B cell (primary cell): Measurements from ENCODE around the gene TCF25. TPM values are rescaled to one million over a fixed set of nuclear protein-coding genes. Genes with fewer than 3 reads are reported as not detected.
"Not testable (repeated sequence)": the region's sequence is repeated elsewhere in the genome, so short reads cannot be mapped to it uniquely, and the experiment has no call there.

Experiments used
- ATAC-seq: fragments of 200-7000 bp; cut with Tn5 transposase; one replicate; pipeline ENCODE4 v1.10.0; 2021; ENCODE audit warnings: low read depth, mild to moderate bottlenecking, moderate number of reproducible peaks, moderate library complexity
- CTCF ChIA-PET: fragments of 350-600 bp; sonication (Branson Sonifier 250); formaldehyde crosslinking; loops from one replicate; lab custom pipeline; 2021; ENCODE audit warnings: antibody characterized with exemption, inconsistent platforms; lab: Charles Lee
- POLR2A ChIA-PET: fragments of 350-600 bp; sonication (Branson Sonifier 250); formaldehyde crosslinking; loops from one replicate; lab custom pipeline; 2021; ENCODE audit warnings: antibody characterized with exemption; lab: Charles Lee
- DNase-seq: peaks from one replicate; pipeline ENCODE4 v3.0.0; 2013
- H2AFZ ChIP-seq: 2 replicates; pipeline ENCODE4 v1.6.1; 2012; ENCODE audit warnings: mild to moderate bottlenecking, low read depth, low read length; ENCODE audit not compliant: insufficient read depth, poor library complexity, severe bottlenecking
- H3K27ac ChIP-seq, 2 donors: 1 replicate in 1 of 2; 2 replicates in 1 of 2; pipeline ENCODE4 v1.5.1; 2012 to 2013; ENCODE audit warnings: low read length in 2 of 2, mild to moderate bottlenecking in 2 of 2, moderate library complexity in 1 of 2
- H3K27me3 ChIP-seq, 4 experiments: fragments of 200-600 bp in 1 of 4; sonication (generic) in 1 of 4; replicated peaks in 1 of 4; 1 replicate in 2 of 4; 2 replicates in 2 of 4; pipeline versions ENCODE4 v1.6.1 to v1.7.0; 2013 to 2016; ENCODE audit warnings: low read length in 3 of 4, mild to moderate bottlenecking in 2 of 4, mixed read lengths in 1 of 4, moderate library complexity in 1 of 4; ENCODE audit not compliant: insufficient read depth in 4 of 4, control insufficient read depth in 3 of 4; ENCODE audit errors: control extremely low read depth in 1 of 4
- H3K36me3 ChIP-seq, 2 experiments: replicated peaks in 1 of 2; 1 replicate in 1 of 2; 2 replicates in 1 of 2; pipeline versions ENCODE4 v1.6.1 to v1.7.1; 2013; ENCODE audit warnings: low read length in 1 of 2; ENCODE audit not compliant: insufficient read depth in 2 of 2, control insufficient read depth in 1 of 2; ENCODE audit errors: control extremely low read depth in 1 of 2, extremely low read depth in 1 of 2
- H3K4me1 ChIP-seq, 2 donors: fragments of 200-600 bp in 1 of 2; sonication (generic) in 1 of 2; 1 replicate in 1 of 2; 2 replicates in 1 of 2; pipeline versions ENCODE4 v1.5.1 to v1.6.1; 2013 to 2017; ENCODE audit warnings: low read length in 2 of 2; ENCODE audit not compliant: control insufficient read depth in 2 of 2, insufficient read depth in 2 of 2
- H3K4me2 ChIP-seq: replicated peaks from 2 replicates; pipeline ENCODE3; 2012; ENCODE audit warnings: mild to moderate bottlenecking, low read depth, low read length; ENCODE audit not compliant: poor library complexity, severe bottlenecking
- H3K4me3 ChIP-seq, 5 experiments: fragments of 200-600 bp in 1 of 5; sonication (generic) in 1 of 5; 1 replicate in 3 of 5; 2 replicates in 2 of 5; pipeline versions ENCODE4 v1.5.1 to v1.7.0; 2011 to 2016; ENCODE audit warnings: low read length in 4 of 5, mild to moderate bottlenecking in 4 of 5, low read depth in 2 of 5, control low read depth in 1 of 5, moderate library complexity in 1 of 5; ENCODE audit not compliant: insufficient read depth in 1 of 5; ENCODE audit errors: control extremely low read depth in 1 of 5, extremely low read depth in 1 of 5
- H3K79me2 ChIP-seq: fragments of 200-600 bp; sonication (generic); one replicate; pipeline ENCODE4 v1.6.0; 2016; ENCODE audit warnings: low read length; ENCODE audit not compliant: control insufficient read depth, insufficient read depth
- H3K9ac ChIP-seq: fragments of 200-600 bp; sonication (generic); 2 replicates; pipeline ENCODE4 v1.6.1; 2017; ENCODE audit warnings: mild to moderate bottlenecking, low read length, moderate library complexity
- H3K9me3 ChIP-seq, 3 donors: one replicate each; pipeline versions ENCODE4 v1.6.1 to v1.7.1; 2013; ENCODE audit warnings: low read length in 2 of 3; ENCODE audit not compliant: control insufficient read depth in 2 of 3, insufficient read depth in 1 of 3; ENCODE audit errors: control extremely low read depth in 1 of 3
- H4K20me1 ChIP-seq: 2 replicates; pipeline ENCODE4 v1.6.0; 2012; ENCODE audit warnings: mild to moderate bottlenecking, low read length; ENCODE audit not compliant: insufficient read depth, control insufficient read depth, poor library complexity, severe bottlenecking
- H3K27ac Mint-ChIP-seq: one replicate; pipeline ENCODE4 v1.8.0; 2021; ENCODE audit warnings: mixed read lengths
- H3K27me3 Mint-ChIP-seq: one replicate; pipeline ENCODE4 v1.8.0; 2021; ENCODE audit warnings: mixed read lengths
- H3K4me1 Mint-ChIP-seq: one replicate; pipeline ENCODE4 v1.8.0; 2021; ENCODE audit warnings: mixed read lengths
- H3K4me3 Mint-ChIP-seq: one replicate; pipeline ENCODE4 v1.8.0; 2021; ENCODE audit warnings: mixed read lengths
- H3K9me3 Mint-ChIP-seq: one replicate; pipeline ENCODE4 v1.8.0; 2022; ENCODE audit warnings: mixed read lengths; ENCODE audit not compliant: insufficient read depth
- EZH2 ChIP-seq: IDR thresholded peaks from 2 replicates; pipeline ENCODE4 v1.6.1; 2012; ENCODE audit warnings: borderline replicate concordance, low read depth, mild to moderate bottlenecking, moderate library complexity, low read length; ENCODE audit not compliant: insufficient read depth, poor library complexity, severe bottlenecking
- WGBS: methylation state at CpG from one replicate; pipeline ENCODE4 v1.1.5; 2013; ENCODE audit warnings: missing lambda C conversion rate; ENCODE audit not compliant: insufficient coverage; 5-methylcytosine and 5-hydroxymethylcytosine counted together
- intact Hi-C: fragments of 100-400 bp; cut with micrococcal nuclease; formaldehyde crosslinking; loops from one replicate; pipeline ENCODE4 v1.10.0; 2022
- polyA minus RNA-seq: library from RNA; depleted of rRNA, polyadenylated mRNA; stranded (reverse); fragments of >200 nt; gene quantifications from 2 replicates; pipeline ENCODE4 v1.2.3, GENCODE V29; 2012
- polyA plus RNA-seq: library from polyadenylated mRNA; depleted of rRNA; stranded (reverse); fragments of >200 nt; gene quantifications from 2 replicates; pipeline ENCODE4 v1.2.3, GENCODE V29; 2012
- total RNA-seq, 2 donors: library from RNA; stranded (reverse); fragments of 120-200 nt in 1 of 2; gene quantifications; 1 replicate in 1 of 2; 2 replicates in 1 of 2; pipeline versions ENCODE4 v1.2.3 to v1.2.4, GENCODE V29; 2013 to 2022
- TF ChIP-seq, protein P1 (sequence below): fragments of 200-600 bp; IDR thresholded peaks from one replicate; pipeline ENCODE4 v1.8.0; 2022; ENCODE audit warnings: antibody characterized with exemption, mild to moderate bottlenecking

Gene TCF25, protein sequence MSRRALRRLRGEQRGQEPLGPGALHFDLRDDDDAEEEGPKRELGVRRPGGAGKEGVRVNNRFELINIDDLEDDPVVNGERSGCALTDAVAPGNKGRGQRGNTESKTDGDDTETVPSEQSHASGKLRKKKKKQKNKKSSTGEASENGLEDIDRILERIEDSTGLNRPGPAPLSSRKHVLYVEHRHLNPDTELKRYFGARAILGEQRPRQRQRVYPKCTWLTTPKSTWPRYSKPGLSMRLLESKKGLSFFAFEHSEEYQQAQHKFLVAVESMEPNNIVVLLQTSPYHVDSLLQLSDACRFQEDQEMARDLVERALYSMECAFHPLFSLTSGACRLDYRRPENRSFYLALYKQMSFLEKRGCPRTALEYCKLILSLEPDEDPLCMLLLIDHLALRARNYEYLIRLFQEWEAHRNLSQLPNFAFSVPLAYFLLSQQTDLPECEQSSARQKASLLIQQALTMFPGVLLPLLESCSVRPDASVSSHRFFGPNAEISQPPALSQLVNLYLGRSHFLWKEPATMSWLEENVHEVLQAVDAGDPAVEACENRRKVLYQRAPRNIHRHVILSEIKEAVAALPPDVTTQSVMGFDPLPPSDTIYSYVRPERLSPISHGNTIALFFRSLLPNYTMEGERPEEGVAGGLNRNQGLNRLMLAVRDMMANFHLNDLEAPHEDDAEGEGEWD
- total RNA-seq, result 444 and 493 TPM in 2 replicates
- 142 TPM for total RNA-seq (2013)
- 200 and 278 TPM in 2 replicates for polyA plus RNA-seq
- 163 and 223 TPM in 2 replicates for polyA minus RNA-seq

DNA sequence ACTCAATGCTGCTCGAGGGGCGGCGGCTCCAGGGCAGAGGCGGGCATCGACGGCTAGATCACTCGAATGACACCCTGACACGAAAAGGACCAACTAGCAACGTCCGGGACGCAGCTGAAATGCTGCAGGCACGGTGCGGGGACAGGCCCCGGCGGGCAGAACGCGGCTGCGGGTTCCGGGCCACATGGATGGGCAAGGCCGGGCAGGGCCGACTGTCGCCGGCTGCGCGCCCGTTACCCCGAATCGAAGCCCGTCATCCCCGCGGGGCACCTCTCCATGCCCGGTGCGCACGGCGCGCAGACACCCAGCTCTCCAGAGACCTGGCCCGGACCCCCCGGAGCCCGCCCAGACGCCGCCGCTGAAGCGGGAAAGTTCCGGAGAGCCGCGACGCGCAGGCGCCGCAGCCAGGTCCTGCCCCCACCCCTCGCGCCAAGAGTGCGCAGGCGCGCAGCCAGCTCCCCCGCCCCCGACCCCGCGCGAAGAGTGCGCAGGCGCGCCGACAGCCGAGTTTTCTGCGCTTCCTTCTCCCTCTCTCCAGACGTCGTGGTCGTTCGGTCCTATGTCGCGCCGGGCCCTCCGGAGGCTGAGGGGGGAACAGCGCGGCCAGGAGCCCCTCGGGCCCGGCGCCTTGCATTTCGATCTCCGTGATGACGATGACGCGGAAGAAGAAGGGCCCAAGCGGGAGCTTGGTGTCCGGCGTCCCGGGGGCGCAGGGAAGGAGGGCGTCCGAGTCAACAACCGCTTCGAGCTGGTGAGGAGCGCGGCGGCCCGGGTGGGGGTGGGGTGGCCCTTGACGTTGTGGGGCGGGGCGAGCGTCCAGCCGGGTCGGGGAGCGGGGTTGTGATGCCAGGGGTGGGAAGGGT is at the start of gene TCF25:
Gene TCF25, plus strand, starts transcription at position 484 of the 863 bp plus-strand sequence. Its CDS starts 76 bp downstream, at position 560.
- Histone ChIP-seq H3K36me3 (peaks cover 0 to 20% of the 10 kb centered on the region in 2 experiments), H3K27ac (peak within 1 kb of the TSS; percentile 100), H3K4me3 (peak within 1 kb of the TSS; percentile 13 to 99 (median 96)), H3K4me2 (peak within 1 kb of the TSS; percentile 92), H3K4me1 (peaks cover 14 to 19% of the 10 kb centered on the region in 2 donors), H3K79me2 (peaks cover 46% of the 10 kb centered on the region), H3K27me3 (no peaks in the 10 kb centered on the region), H3K9me3 (peaks cover 0 to 4% (median under 1%) of the 10 kb centered on the region in 3 donors), H3K9ac (peak within 1 kb of the TSS; percentile 100), H4K20me1 (peaks cover 39% of the 10 kb centered on the region), H2AFZ (peak within 1 kb of the TSS; percentile 82)
- Mint-ChIP-seq H3K9me3 (no peaks in the 10 kb centered on the region), H3K27ac (peak within 1 kb of the TSS; percentile 99), H3K27me3 (no peaks in the 10 kb centered on the region), H3K4me3 (peak within 1 kb of the TSS; percentile 95), H3K4me1 (peaks cover 16% of the 10 kb centered on the region)
- DNase-seq (peak; percentile 95), ATAC-seq (peak; percentile 21)
- intact Hi-C loops, result loop anchor here (1.0 kb wide), 1 partner anchor 152 kb away; the partner anchor contains the start of gene ZNF276
- CTCF ChIA-PET, result interaction anchor here (0.6 to 3.8 kb wide), 4 partner anchors 12 to 174 kb away, joined by 3 to 40 read pairs (median 3); no protein-coding TSS in a partner anchor
- POLR2A ChIA-PET, result interaction anchor here (0.6 to 2.0 kb wide), 19 partner anchors 9 to 826 kb away, joined by 3 to 13 read pairs (median 5); partner anchors contain the start of genes CDK10 and DEF8
- TF ChIP-seq, protein P1, sequence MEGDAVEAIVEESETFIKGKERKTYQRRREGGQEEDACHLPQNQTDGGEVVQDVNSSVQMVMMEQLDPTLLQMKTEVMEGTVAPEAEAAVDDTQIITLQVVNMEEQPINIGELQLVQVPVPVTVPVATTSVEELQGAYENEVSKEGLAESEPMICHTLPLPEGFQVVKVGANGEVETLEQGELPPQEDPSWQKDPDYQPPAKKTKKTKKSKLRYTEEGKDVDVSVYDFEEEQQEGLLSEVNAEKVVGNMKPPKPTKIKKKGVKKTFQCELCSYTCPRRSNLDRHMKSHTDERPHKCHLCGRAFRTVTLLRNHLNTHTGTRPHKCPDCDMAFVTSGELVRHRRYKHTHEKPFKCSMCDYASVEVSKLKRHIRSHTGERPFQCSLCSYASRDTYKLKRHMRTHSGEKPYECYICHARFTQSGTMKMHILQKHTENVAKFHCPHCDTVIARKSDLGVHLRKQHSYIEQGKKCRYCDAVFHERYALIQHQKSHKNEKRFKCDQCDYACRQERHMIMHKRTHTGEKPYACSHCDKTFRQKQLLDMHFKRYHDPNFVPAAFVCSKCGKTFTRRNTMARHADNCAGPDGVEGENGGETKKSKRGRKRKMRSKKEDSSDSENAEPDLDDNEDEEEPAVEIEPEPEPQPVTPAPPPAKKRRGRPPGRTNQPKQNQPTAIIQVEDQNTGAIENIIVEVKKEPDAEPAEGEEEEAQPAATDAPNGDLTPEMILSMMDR, result no peak
- TF ChIP-seq EZH2, result no peak
- under 1% methylated on average over 100 of the region's 104 CpGs for WGBS

GRCh38 chr16:89823824-89824148 is 49.6 kb upstream of the TCF25 start:
- H4K20me1 ChIP-seq, ATAC-seq, DNase-seq, H3K9me3 ChIP-seq, H3K27ac Mint-ChIP-seq, H3K27me3 Mint-ChIP-seq, H2AFZ ChIP-seq, H3K4me1 ChIP-seq, H3K9ac ChIP-seq, H3K36me3 ChIP-seq, H3K27ac ChIP-seq, H3K4me3 ChIP-seq, H3K9me3 Mint-ChIP-seq, H3K79me2 ChIP-seq, H3K4me2 ChIP-seq, intact Hi-C loops, H3K4me3 Mint-ChIP-seq, H3K4me1 Mint-ChIP-seq: not testable (repeated sequence)
- ChIA-PET POLR2A (interaction anchor here (0.9 kb wide), 1 partner anchor 277 kb away, joined by 3 read pairs; no protein-coding TSS in a partner anchor), CTCF (interaction anchor here (0.6 kb wide), 1 partner anchor 23 kb away, joined by 3 read pairs; no protein-coding TSS in a partner anchor)
- peaks cover 0 to 18% (median 6%) of the 10 kb centered on the region in 4 experiments for H3K27me3 ChIP-seq
- WGBS, result 100% methylated on average over 2 of the region's 5 CpGs
